HepG2 (cell line): ENCODE measurements around the gene SUSD2. TPM values are rescaled to one million over a fixed set of nuclear protein-coding genes. Genes with fewer than 3 reads are reported as not detected.

ENCODE experiments used
- ATF7-NPFF ChIP-seq: sonication (generic); formaldehyde crosslinking; IDR thresholded peaks from 2 replicates; pipeline ENCODE4 v1.8.1; 2023; ENCODE audit warnings: mild to moderate bottlenecking, low read depth, missing genetic modification reagents, moderate library complexity
- EZH2 ChIP-seq: conservative IDR thresholded peaks from 2 replicates; pipeline ENCODE4 v1.6.1; 2012; ENCODE audit warnings: mild to moderate bottlenecking, low read depth, low read length, moderate library complexity
- FOXA1 ChIP-seq, 2 experiments: fragments of 450-650 bp in 1 of 2; sonication (generic) in 1 of 2; formaldehyde crosslinking in 1 of 2; IDR thresholded peaks; 2 replicates each; pipeline versions ENCODE4 v1.4.0 to v1.6.1; 2016 to 2020; ENCODE audit warnings: missing genetic modification reagents in 1 of 2
- FOXO1 ChIP-seq: sonication (generic); formaldehyde crosslinking; IDR thresholded peaks from 2 replicates; pipeline ENCODE4 v1.4.0; 2020; ENCODE audit warnings: missing genetic modification reagents
- HDAC1 ChIP-seq: sonication (generic); formaldehyde crosslinking; IDR thresholded peaks from 2 replicates; pipeline ENCODE4 v1.5.1; 2020; ENCODE audit warnings: mild to moderate bottlenecking, missing genetic modification reagents
- HMGXB3 ChIP-seq: sonication (generic); formaldehyde crosslinking; IDR thresholded peaks from 2 replicates; pipeline ENCODE4 v1.4.0; 2020; ENCODE audit warnings: missing genetic modification reagents, borderline replicate concordance
- HNF4G ChIP-seq, 2 experiments: sonication (generic) in 1 of 2; formaldehyde crosslinking in 1 of 2; IDR thresholded peaks; 2 replicates each; pipeline versions ENCODE4 v1.4.0 to v1.6.1; 2011 to 2020; ENCODE audit warnings: borderline replicate concordance in 2 of 2, low read depth in 2 of 2, mild to moderate bottlenecking in 2 of 2, low read length in 1 of 2, missing genetic modification reagents in 1 of 2, moderate library complexity in 1 of 2
- MED8 ChIP-seq: sonication (generic); formaldehyde crosslinking; IDR thresholded peaks from 2 replicates; pipeline ENCODE4 v1.8.1; 2023; ENCODE audit warnings: mild to moderate bottlenecking, missing genetic modification reagents; ENCODE audit not compliant: insufficient replicate concordance
- SPEN ChIP-seq: sonication (generic); formaldehyde crosslinking; IDR thresholded peaks from 2 replicates; pipeline ENCODE4 v1.5.1; 2020; ENCODE audit warnings: low read depth, mild to moderate bottlenecking, missing genetic modification reagents
- SSRP1 ChIP-seq: IDR thresholded peaks from 2 replicates; pipeline ENCODE4 v1.6.1; 2016; ENCODE audit warnings: control low read depth
- TEAD3 ChIP-seq: optimal IDR thresholded peaks from 2 replicates; pipeline ENCODE3; 2016; ENCODE audit warnings: borderline replicate concordance
- ZFY ChIP-seq: sonication (generic); formaldehyde crosslinking; IDR thresholded peaks from 2 replicates; pipeline ENCODE4 v1.4.0; 2020; ENCODE audit warnings: missing genetic modification reagents
- ZNF101 ChIP-seq: sonication (generic); formaldehyde crosslinking; IDR thresholded peaks from 2 replicates; pipeline ENCODE4 v1.4.0; 2020; ENCODE audit warnings: mild to moderate bottlenecking, low read depth, missing genetic modification reagents, borderline replicate concordance
- ZNF383 ChIP-seq: sonication (generic); formaldehyde crosslinking; IDR thresholded peaks from 2 replicates; pipeline ENCODE4 v1.4.0; 2020; ENCODE audit warnings: missing genetic modification reagents, mild to moderate bottlenecking, borderline replicate concordance
- ZNF644 ChIP-seq: IDR thresholded peaks from 2 replicates; pipeline ENCODE4 v1.6.1; 2016; ENCODE audit warnings: low read depth
- ZNF7 ChIP-seq: IDR thresholded peaks from 2 replicates; pipeline ENCODE4 v1.6.1; 2016; ENCODE audit warnings: missing biosample characterization, missing genetic modification reagents
- ZSCAN9 ChIP-seq: IDR thresholded peaks from 2 replicates; pipeline ENCODE4 v1.6.1; 2016; ENCODE audit warnings: borderline replicate concordance
- polyA plus RNA-seq, 8 experiments: library from polyadenylated mRNA; depleted of rRNA in 3 of 8; stranded (reverse) in 7 of 8; unstranded in 1 of 8; fragments of >200 nt; fragmentation: Illumina TruSeq in 4 of 8; extraction: Trizol in 4 of 8; gene quantifications; 2 replicates each; pipeline versions ENCODE4 v1.2.1 to v1.2.3, GENCODE V29; 2011 to 2016; ENCODE audit warnings: low read depth in 4 of 8, missing spikeins in 1 of 8, mixed read lengths in 1 of 8; ENCODE audit not compliant: insufficient read depth in 1 of 8
- total RNA-seq, 5 experiments: library from RNA; depleted of rRNA; stranded (reverse); fragments of >200 nt; fragmentation: Illumina TruSeq; extraction: Trizol; gene quantifications; 2 replicates each; pipeline ENCODE4 v1.2.3, GENCODE V29; 2016; ENCODE audit warnings: low read depth in 1 of 5
- TF ChIP-seq, protein P1 (sequence below), 2 experiments: IDR thresholded peaks; 2 replicates each; pipeline ENCODE4 v1.6.1; 2011 to 2012; ENCODE audit warnings: low read length in 2 of 2, borderline replicate concordance in 1 of 2, low read depth in 1 of 2, mild to moderate bottlenecking in 1 of 2, moderate library complexity in 1 of 2
- TF ChIP-seq, protein P2 (sequence below): sonication (generic); formaldehyde crosslinking; IDR thresholded peaks from 2 replicates; pipeline ENCODE4 v1.4.0; 2020; ENCODE audit warnings: mild to moderate bottlenecking, missing genetic modification reagents

Gene SUSD2
- total and polyA plus RNA-seq, 2 of the 13 experiments (the other 11 are each of a cell fraction or from before 2014, with no cell fraction given) = 2.1 to 11.0 TPM

- TF ChIP-seq TEAD3 (CRISPR knock-in tag) (peak; percentile 93), EZH2 (no peak), ZFY (CRISPR knock-in tag) (peak; percentile 89), HNF4G (IDR thresholded peaks at IDR 0.05; ENCODE audit: borderline replicate concordance, low read depth, low read length) (peak; percentile 76), HNF4G (CRISPR knock-in tag; IDR thresholded peaks at IDR 0.05; ENCODE audit: borderline replicate concordance, low read depth) (no peak), FOXA1 (IDR thresholded peaks at IDR 0.05) (no peak), FOXA1 (CRISPR knock-in tag; IDR thresholded peaks at IDR 0.05) (no peak), SSRP1 (CRISPR knock-in tag) (no peak), ZSCAN9 (CRISPR knock-in tag) (no peak), MED8 (CRISPR knock-in tag) (no peak), HMGXB3 (CRISPR knock-in tag) (no peak), HDAC1 (CRISPR knock-in tag) (peak; percentile 49), ATF7-NPFF (CRISPR knock-in tag) (no peak), SPEN (peak; percentile 70), ZNF644 (no peak), FOXO1 (no peak), ZNF101 (CRISPR knock-in tag) (no peak), ZNF7 (no peak), ZNF383 (CRISPR knock-in tag) (no peak)
- TF ChIP-seq, protein P1, sequence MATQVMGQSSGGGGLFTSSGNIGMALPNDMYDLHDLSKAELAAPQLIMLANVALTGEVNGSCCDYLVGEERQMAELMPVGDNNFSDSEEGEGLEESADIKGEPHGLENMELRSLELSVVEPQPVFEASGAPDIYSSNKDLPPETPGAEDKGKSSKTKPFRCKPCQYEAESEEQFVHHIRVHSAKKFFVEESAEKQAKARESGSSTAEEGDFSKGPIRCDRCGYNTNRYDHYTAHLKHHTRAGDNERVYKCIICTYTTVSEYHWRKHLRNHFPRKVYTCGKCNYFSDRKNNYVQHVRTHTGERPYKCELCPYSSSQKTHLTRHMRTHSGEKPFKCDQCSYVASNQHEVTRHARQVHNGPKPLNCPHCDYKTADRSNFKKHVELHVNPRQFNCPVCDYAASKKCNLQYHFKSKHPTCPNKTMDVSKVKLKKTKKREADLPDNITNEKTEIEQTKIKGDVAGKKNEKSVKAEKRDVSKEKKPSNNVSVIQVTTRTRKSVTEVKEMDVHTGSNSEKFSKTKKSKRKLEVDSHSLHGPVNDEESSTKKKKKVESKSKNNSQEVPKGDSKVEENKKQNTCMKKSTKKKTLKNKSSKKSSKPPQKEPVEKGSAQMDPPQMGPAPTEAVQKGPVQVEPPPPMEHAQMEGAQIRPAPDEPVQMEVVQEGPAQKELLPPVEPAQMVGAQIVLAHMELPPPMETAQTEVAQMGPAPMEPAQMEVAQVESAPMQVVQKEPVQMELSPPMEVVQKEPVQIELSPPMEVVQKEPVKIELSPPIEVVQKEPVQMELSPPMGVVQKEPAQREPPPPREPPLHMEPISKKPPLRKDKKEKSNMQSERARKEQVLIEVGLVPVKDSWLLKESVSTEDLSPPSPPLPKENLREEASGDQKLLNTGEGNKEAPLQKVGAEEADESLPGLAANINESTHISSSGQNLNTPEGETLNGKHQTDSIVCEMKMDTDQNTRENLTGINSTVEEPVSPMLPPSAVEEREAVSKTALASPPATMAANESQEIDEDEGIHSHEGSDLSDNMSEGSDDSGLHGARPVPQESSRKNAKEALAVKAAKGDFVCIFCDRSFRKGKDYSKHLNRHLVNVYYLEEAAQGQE (IDR thresholded peaks at IDR 0.05; ENCODE audit: borderline replicate concordance in 1 of 2, low read depth in 1 of 2, low read length in 2 of 2) = no peak
- TF ChIP-seq, protein P2, sequence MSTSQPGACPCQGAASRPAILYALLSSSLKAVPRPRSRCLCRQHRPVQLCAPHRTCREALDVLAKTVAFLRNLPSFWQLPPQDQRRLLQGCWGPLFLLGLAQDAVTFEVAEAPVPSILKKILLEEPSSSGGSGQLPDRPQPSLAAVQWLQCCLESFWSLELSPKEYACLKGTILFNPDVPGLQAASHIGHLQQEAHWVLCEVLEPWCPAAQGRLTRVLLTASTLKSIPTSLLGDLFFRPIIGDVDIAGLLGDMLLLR (CRISPR knock-in tag) = no peak
These were observed at the start of gene SUSD2 (continued) for GRCh38 chr22:24181088-24181995.
